HG02571 (cell line): ENCODE measurements around the gene PLB1.
"Not testable (repeated sequence)": the region's sequence is repeated elsewhere in the genome, so short reads cannot be mapped to it uniquely, and the experiment has no call there.

ENCODE experiments used
- ATAC-seq: cut with Tn5 transposase; IDR thresholded peaks from one replicate; pipeline ENCODE4 v1.9.1; 2021; ENCODE audit warnings: mild to moderate bottlenecking, moderate library complexity; ENCODE audit not compliant: unreplicated experiment

The PLB1 gene

DNA sequence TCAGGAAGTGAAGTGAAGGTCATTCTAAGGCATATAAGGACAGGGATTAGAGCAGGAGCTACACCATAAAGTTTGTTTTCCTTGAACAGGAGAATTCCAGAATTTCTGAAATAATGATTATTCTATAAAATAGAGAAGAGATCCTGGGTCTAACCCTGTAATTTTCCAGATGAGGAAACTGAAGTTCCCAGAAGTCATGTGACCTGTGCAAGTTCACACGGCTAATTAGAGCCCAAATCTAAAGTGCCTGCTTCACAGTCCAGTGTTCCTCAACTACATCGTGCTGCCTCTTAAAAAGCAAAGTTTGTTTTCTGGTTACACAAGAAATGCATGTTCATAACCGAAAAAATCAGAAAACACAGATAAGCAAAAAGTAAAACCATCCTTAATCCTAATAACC lies 34.9 kb downstream of the PLB1 start:
- ATAC-seq: no peak

DNA sequence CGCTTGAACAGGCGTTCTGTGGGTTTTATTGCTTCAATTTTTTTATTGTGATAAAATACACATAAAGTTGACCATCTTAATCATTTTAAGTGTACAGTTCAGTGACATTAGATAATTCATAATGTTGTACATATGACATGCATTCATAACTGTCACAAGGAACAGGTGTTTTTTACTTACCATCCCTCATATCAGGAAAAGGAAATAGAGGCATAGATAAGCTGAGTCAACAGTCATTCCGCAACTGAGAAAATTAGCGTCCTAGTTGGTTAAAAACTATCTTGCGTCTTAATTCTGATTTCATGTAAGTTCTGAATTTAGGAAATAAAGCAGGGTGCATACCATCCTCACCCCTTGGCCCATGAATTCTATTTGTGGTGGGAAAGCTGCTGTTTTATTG lies 36.5 kb downstream of the PLB1 start:
- ATAC-seq: no peak

- ATAC-seq: no peak
Measured at GRCh38 chr2:28533044-28533680, 37.3 kb downstream of the PLB1 start.

GRCh38 chr2:28534817-28535216 lies 39.0 kb downstream of the PLB1 start:
- ATAC-seq: no peak

GRCh38 chr2:28538134-28538533 lies 42.3 kb downstream of the PLB1 start:
- ATAC-seq: no peak

DNA sequence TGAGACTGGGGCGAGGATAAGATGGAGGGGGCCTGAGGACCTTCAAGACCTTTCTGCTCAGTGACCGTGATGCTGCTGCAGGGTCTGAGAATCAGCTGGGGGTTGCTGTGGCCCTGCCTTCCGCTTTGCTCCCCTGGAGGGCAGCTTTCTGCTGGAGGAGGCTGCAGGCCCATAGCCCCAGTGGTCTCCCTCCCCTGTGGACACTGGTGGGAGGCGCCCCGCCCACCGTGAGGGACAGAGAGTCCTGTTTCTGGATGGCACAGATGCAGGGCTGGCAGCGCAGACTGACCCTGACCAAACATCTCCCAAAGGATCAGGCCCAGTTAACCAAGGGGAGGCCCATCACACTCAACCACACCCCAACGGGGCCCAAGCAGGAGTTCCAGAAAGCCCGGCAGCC lies 42.8 kb downstream of the PLB1 start:
- ATAC-seq: no peak

GRCh38 chr2:28539118-28539541 lies 43.3 kb downstream of the PLB1 start:
- no peak for ATAC-seq

GRCh38 chr2:28543316-28544035 lies 47.6 kb downstream of the PLB1 start:
- ATAC-seq: no peak

DNA sequence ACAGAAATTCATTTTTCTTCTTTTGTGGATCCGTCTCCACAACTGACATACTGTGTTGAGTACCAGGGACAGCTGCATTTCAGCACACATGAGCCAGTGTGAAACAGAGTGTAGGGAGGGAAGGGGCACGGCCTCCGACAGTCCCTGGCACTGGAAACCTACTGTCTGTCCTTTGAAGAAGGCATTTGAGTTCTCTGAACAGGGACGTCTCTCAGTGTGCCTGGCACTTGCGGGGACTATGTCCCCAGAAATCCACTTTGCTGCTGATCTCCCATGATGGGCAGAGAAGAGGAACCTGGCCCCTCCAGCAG lies 48.1 kb downstream of the PLB1 start:
- no peak for ATAC-seq

- no peak for ATAC-seq
Measured at GRCh38 chr2:28544405-28544921, 48.6 kb downstream of the PLB1 start.

GRCh38 chr2:28544922-28545589 lies 49.2 kb downstream of the PLB1 start:
- ATAC-seq: no peak

DNA sequence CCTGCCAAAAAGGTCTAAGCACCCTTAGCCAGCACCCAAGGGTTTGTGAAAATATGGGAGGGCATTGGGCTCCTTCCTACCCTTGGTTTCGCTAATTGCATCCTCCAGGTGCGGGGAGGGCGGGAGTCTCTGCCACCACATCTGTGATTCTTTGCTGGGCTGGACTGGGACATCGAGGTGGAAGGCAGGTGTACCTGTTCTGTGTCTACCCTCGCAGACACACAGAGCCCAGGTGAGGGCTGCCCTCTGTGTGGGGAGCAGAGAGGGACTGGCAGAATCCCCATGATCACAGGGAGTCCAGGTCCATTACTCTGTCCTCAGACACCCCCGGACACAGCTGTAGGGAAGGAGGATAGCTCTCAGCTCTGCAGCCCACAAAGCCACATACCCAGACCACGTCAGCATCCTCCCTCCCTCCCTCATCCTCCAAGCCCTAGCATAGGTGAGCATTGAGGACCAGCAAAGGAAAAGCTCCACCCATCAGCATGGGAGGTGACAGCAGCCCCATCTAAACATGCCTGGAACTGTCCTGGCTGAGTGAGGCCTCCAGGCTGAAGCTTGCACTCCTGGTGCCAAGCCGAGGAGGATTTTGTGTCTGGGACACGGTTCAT lies 49.8 kb downstream of the PLB1 start:
- ATAC-seq: no peak

- no peak for ATAC-seq
Measured at GRCh38 chr2:28546242-28546641, 50.4 kb downstream of the PLB1 start.

DNA sequence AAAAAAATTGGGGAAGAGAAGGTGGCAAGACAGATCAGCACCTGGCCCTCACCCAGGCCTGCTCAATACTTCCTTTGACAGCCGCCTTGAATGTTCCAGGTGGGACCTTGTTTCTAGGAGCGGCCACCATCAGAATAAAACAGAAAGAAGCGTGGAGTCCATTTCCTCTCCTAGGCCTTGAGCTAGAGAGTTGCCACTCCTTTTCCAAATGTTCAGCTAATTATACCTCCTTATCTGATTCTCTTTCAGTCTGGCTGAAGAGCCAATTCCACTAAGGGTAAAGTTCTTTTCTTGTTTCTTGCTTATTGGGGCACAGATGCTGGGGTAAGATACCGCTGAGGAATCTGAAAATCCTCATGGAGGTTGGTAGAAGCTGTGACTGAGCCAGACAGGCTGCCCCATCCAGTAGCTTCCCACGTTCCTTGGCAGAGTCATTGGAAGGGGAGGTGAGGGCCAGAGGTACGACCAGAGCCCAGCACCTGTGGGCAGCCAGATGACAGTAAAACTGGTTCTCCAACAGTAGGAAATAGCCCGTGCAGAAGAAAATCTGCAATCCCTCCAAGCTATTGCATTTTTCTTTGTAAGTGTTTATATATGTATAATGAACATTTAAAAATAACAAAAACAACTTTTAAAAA lies 51.5 kb downstream of the PLB1 start:
- no peak for ATAC-seq

GRCh38 chr2:28547906-28548600 lies 52.2 kb downstream of the PLB1 start:
- no peak for ATAC-seq

DNA sequence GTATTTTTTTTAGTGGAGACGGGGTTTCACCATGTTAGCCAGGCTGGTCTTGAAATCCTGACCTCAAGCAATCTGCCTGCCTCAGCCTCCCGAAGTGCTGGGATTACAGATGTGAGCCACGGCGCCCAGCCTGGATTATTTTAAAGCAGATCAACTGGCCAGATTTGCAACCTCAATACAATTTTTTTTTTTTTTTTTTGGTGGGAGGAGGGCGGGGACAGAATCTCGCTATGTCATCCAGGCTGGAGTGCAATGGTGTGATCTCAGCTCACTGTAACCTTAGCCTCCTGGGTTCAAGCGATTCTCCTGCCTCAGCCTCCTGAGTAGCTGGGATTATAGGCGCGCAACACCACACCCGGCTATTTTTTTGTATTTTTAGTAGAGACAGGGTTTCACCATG lies 54.5 kb downstream of the PLB1 start:
- ATAC-seq: not testable (repeated sequence)

GRCh38 chr2:28552045-28552823 lies 56.4 kb downstream of the PLB1 start:
- no peak for ATAC-seq

DNA sequence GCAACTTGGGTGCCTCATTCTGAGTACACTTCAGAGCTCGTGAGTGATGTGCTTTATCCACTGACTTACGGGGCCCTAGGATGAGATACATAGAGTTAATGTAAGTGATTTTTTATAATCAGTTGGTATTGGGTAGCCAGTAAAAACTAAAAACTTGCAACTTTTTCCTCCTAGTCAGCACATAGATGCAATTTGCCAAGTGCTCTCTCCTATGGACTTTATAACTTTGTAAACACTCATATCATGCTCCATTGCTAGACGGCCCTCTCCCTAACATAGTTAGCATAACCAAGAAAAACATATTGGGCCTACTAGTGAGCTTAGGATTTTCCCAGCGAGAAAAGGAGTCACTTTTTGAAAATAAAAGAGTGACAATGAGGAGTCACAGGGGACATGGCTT lies 60.4 kb downstream of the PLB1 start:
- no peak for ATAC-seq

DNA sequence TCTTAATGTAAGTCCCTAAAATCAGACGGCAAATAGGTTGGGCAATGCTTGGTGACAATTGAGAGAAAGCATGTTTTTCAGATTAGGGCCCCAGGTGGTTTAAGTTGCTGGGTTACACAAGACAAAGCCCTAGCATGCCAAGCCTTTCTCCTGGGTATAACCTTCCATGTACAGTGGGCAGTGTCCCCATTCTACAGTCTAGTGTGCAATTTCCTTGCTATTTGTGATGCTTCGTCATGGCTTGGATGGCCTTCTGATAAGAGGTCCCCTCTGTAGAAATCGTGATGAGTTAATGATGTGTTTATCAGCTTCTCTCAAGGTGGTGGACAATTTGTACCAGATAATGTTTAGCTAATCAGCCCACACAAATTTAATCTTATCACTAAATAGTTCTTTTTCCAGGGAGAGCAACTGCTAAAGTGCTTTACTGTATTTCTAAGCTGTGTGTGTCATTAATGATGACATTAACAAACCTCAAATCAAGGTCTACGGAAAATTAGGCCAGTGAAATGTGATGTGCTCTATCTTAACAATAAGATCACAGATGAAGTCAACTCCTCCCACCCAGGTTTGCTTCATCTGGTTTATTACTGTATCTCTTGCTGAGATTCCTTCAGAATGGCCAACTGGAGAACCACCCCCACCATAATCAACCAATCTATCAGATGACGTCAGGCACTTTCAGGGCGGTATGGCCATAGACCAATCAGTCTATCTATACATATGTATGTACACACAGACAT lies 61.7 kb downstream of the PLB1 start:
- no peak for ATAC-seq
